ENCODE data around the gene TSPY8.
"Not testable (repeated sequence)": the region's sequence is repeated elsewhere in the genome, so short reads cannot be mapped to it uniquely, and the experiment has no call there.

The TSPY8 gene
- total RNA-seq = 0 reads per million in 17 experiments

- not testable (repeated sequence) for DNase-seq
Measured at GRCh38 chrY:9357497-9357896, at the start of gene TSPY8. Gene TSPY8, plus strand, starts transcription at chrY:9357797. Its CDS starts 46 bp downstream, at chrY:9357843.

GRCh38 chrY:9320996-9321395, 36.6 kb upstream of the TSPY8 start:
- no peak for DNase-seq

- DNase-seq = not testable (repeated sequence)
Measured at GRCh38 chrY:9337164-9337563, 20.4 kb upstream of the TSPY8 start, which contains the start of gene TSPY4. Gene TSPY4, plus strand, starts transcription at chrY:9337464. Its CDS starts 46 bp downstream, at chrY:9337510.

GRCh38 chrY:9396527-9396926, 38.9 kb downstream of the TSPY8 start:
- DNase-seq = not testable (repeated sequence)

- DNase-seq = not testable (repeated sequence)
Measured at GRCh38 chrY:9398121-9398520, 40.5 kb downstream of the TSPY8 start, which contains the start of gene TSPY3. Gene TSPY3, plus strand, starts transcription at chrY:9398421. Its CDS starts 46 bp downstream, at chrY:9398467.
